ENCODE data around the gene MYO1D. TPM values are rescaled to one million over a fixed set of nuclear protein-coding genes. Genes with fewer than 3 reads are reported as not detected.

Gene MYO1D
- total RNA-seq, 1 donor from 2014 or later, result 18.0 TPM

DNA sequence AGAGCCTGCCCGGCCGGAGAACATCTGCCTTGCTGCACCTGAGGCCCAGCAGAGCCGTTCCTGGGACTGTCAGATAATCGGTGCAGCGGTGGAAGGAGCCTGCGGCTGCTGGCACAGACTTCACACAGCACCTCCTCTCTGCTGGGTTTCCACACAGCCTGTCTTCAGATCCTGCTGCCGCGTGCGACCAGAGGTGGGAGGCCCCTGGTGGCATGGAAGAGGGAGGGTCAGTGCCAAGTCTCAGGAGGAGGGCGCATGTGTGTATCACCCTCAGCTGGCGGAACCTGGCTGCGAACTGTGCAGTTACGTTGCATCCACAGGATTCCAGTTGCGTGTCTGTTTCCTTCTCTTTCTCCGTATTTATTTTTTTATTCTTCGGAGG is 386.8 kb downstream of the MYO1D start:
- no peak for FAIRE-seq
- peaks cover 32% of the 10 kb centered on the region for H4K20me1 ChIP-seq (ENCODE audit: insufficient read depth, low read length)
- H3K27me3 ChIP-seq (ENCODE audit: insufficient read depth, low read length), result no peaks in the 10 kb centered on the region
- H3K79me2 ChIP-seq (ENCODE audit: insufficient read depth, low read length), result peaks cover 9% of the 10 kb centered on the region
- no peak for TF ChIP-seq EZH2 (IDR thresholded peaks at IDR 0.05; ENCODE audit: insufficient read depth, low read length)
- TF ChIP-seq, protein P1, sequence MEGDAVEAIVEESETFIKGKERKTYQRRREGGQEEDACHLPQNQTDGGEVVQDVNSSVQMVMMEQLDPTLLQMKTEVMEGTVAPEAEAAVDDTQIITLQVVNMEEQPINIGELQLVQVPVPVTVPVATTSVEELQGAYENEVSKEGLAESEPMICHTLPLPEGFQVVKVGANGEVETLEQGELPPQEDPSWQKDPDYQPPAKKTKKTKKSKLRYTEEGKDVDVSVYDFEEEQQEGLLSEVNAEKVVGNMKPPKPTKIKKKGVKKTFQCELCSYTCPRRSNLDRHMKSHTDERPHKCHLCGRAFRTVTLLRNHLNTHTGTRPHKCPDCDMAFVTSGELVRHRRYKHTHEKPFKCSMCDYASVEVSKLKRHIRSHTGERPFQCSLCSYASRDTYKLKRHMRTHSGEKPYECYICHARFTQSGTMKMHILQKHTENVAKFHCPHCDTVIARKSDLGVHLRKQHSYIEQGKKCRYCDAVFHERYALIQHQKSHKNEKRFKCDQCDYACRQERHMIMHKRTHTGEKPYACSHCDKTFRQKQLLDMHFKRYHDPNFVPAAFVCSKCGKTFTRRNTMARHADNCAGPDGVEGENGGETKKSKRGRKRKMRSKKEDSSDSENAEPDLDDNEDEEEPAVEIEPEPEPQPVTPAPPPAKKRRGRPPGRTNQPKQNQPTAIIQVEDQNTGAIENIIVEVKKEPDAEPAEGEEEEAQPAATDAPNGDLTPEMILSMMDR (IDR thresholded peaks at IDR 0.05; ENCODE audit: insufficient read depth, low read depth, low read length), result no peak
- H3K9ac ChIP-seq (ENCODE audit: low read length), result no peak overlapping the region
- peaks cover 9% of the 10 kb centered on the region for H3K36me3 Mint-ChIP-seq (ENCODE audit: low read depth, unreplicated experiment)
- H3K27ac Mint-ChIP-seq (ENCODE audit: unreplicated experiment), result no peak overlapping the region
- no peaks in the 10 kb centered on the region for H3K36me3 ChIP-seq (ENCODE audit: insufficient read depth, low read length)
- H2AFZ ChIP-seq (ENCODE audit: low read depth, low read length), result no peak overlapping the region
- H3K9me3 Mint-ChIP-seq (ENCODE audit: unreplicated experiment), result no peaks in the 10 kb centered on the region
- no peak overlapping the region for H3K4me3 ChIP-seq (ENCODE audit: insufficient read depth, low read depth, low read length)
- peak overlapping the region; percentile 57 for H3K4me3 Mint-ChIP-seq (ENCODE audit: unreplicated experiment)
- peak overlapping the region; percentile 40 for H3K4me2 ChIP-seq (ENCODE audit: low read length)
- H3K27me3 Mint-ChIP-seq (ENCODE audit: low read depth, unreplicated experiment), result no peaks in the 10 kb centered on the region
- no peak overlapping the region for H3K27ac ChIP-seq (ENCODE audit: low read depth, low read length)
- no peaks in the 10 kb centered on the region for H3K9me3 ChIP-seq (ENCODE audit: insufficient read depth, low read depth, low read length)
- peaks cover 35% of the 10 kb centered on the region for H3K4me1 ChIP-seq (ENCODE audit: insufficient read depth, low read length)
- no peak for DNase-seq (ENCODE audit: low read depth)
- peaks cover 30% of the 10 kb centered on the region for H3K4me1 Mint-ChIP-seq (ENCODE audit: low read depth, unreplicated experiment)

- Mint-ChIP-seq H3K27ac (ENCODE audit: unreplicated experiment) (no peak overlapping the region), H3K4me3 (ENCODE audit: unreplicated experiment) (peak overlapping the region; percentile 89), H3K9me3 (ENCODE audit: unreplicated experiment) (no peaks in the 10 kb centered on the region), H3K27me3 (ENCODE audit: low read depth, unreplicated experiment) (no peaks in the 10 kb centered on the region), H3K4me1 (ENCODE audit: low read depth, unreplicated experiment) (peaks cover 30% of the 10 kb centered on the region), H3K36me3 (ENCODE audit: low read depth, unreplicated experiment) (peaks cover 9% of the 10 kb centered on the region)
- H3K79me2 ChIP-seq (ENCODE audit: insufficient read depth, low read length), result peaks cover 9% of the 10 kb centered on the region
- H3K9me3 ChIP-seq (ENCODE audit: insufficient read depth, low read depth, low read length), result no peaks in the 10 kb centered on the region
- H3K27ac ChIP-seq (ENCODE audit: low read depth, low read length), result no peak overlapping the region
- H3K4me3 ChIP-seq (ENCODE audit: insufficient read depth, low read depth, low read length), result no peak overlapping the region
- no peak for FAIRE-seq
- no peak overlapping the region for H2AFZ ChIP-seq (ENCODE audit: low read depth, low read length)
- H4K20me1 ChIP-seq (ENCODE audit: insufficient read depth, low read length), result peaks cover 32% of the 10 kb centered on the region
- no peak overlapping the region for H3K9ac ChIP-seq (ENCODE audit: low read length)
- no peaks in the 10 kb centered on the region for H3K27me3 ChIP-seq (ENCODE audit: insufficient read depth, low read length)
- peak overlapping the region; percentile 40 for H3K4me2 ChIP-seq (ENCODE audit: low read length)
- no peak for TF ChIP-seq EZH2 (IDR thresholded peaks at IDR 0.05; ENCODE audit: insufficient read depth, low read length)
- no peaks in the 10 kb centered on the region for H3K36me3 ChIP-seq (ENCODE audit: insufficient read depth, low read length)
- no peak for DNase-seq (ENCODE audit: low read depth)
- peaks cover 30% of the 10 kb centered on the region for H3K4me1 ChIP-seq (ENCODE audit: insufficient read depth, low read length)
Measured at GRCh38 chr17:32489320-32490100, 387.4 kb downstream of the MYO1D start.

- H3K4me1 Mint-ChIP-seq (ENCODE audit: low read depth, unreplicated experiment), result peaks cover 35% of the 10 kb centered on the region
- Histone ChIP-seq H3K4me3 (ENCODE audit: insufficient read depth, low read depth, low read length) (no peak overlapping the region), H3K36me3 (ENCODE audit: insufficient read depth, low read length) (no peaks in the 10 kb centered on the region)
Measured at GRCh38 chr17:32488604-32489180, 388.2 kb downstream of the MYO1D start.

More at GRCh38 chr17:32488604-32489180, 388.2 kb downstream of the MYO1D start:
- no peak overlapping the region for H3K27ac ChIP-seq (ENCODE audit: low read depth, low read length)
- H3K9ac ChIP-seq (ENCODE audit: low read length), result no peak overlapping the region
- peaks cover 9% of the 10 kb centered on the region for H3K79me2 ChIP-seq (ENCODE audit: insufficient read depth, low read length)
- H3K9me3 ChIP-seq (ENCODE audit: insufficient read depth, low read depth, low read length), result no peaks in the 10 kb centered on the region
- no peaks in the 10 kb centered on the region for H3K9me3 Mint-ChIP-seq (ENCODE audit: unreplicated experiment)
- H4K20me1 ChIP-seq (ENCODE audit: insufficient read depth, low read length), result peaks cover 39% of the 10 kb centered on the region
- FAIRE-seq, result no peak
- DNase-seq (ENCODE audit: low read depth), result no peak
- no peaks in the 10 kb centered on the region for H3K27me3 ChIP-seq (ENCODE audit: insufficient read depth, low read length)
- no peaks in the 10 kb centered on the region for H3K27me3 Mint-ChIP-seq (ENCODE audit: low read depth, unreplicated experiment)
- no peak overlapping the region for H3K27ac Mint-ChIP-seq (ENCODE audit: unreplicated experiment)
- peaks cover 32% of the 10 kb centered on the region for H3K4me1 ChIP-seq (ENCODE audit: insufficient read depth, low read length)
- peak overlapping the region; percentile 89 for H3K4me3 Mint-ChIP-seq (ENCODE audit: unreplicated experiment)
- no peak overlapping the region for H3K4me2 ChIP-seq (ENCODE audit: low read length)
- peaks cover 8% of the 10 kb centered on the region for H3K36me3 Mint-ChIP-seq (ENCODE audit: low read depth, unreplicated experiment)
- H2AFZ ChIP-seq (ENCODE audit: low read depth, low read length), result no peak overlapping the region
- TF ChIP-seq, protein P1 (IDR thresholded peaks at IDR 0.05; ENCODE audit: insufficient read depth, low read depth, low read length), result no peak
- TF ChIP-seq EZH2 (IDR thresholded peaks at IDR 0.05; ENCODE audit: insufficient read depth, low read length), result no peak
